ENCODE measurements around the gene NOC4L.
"Not testable (repeated sequence)": the region's sequence is repeated elsewhere in the genome, so short reads cannot be mapped to it uniquely, and the experiment has no call there.

Gene NOC4L

GRCh38 chr12:132133952-132134652, 10.2 kb upstream of the NOC4L start:
- Histone ChIP-seq H3K27ac (ENCODE audit: low read depth in 2 of 2, low read length in 2 of 2) (no peak overlapping the region), H3K27me3 (ENCODE audit: control insufficient read depth in 2 of 2, insufficient read depth in 2 of 2, low read length in 2 of 2) (no peaks in the 10 kb centered on the region), H3K9me3 (ENCODE audit: control insufficient read depth in 2 of 2, low read length in 2 of 2) (no peaks in the 10 kb centered on the region), H3K9ac (ENCODE audit: low read depth in 1 of 2, low read length in 2 of 2) (no peak overlapping the region), H3K4me3 (ENCODE audit: low read length in 2 of 2) (no peak overlapping the region), H3K36me3 (ENCODE audit: control insufficient read depth in 2 of 2, insufficient read depth in 2 of 2, low read length in 2 of 2) (peaks cover 4% of the 10 kb centered on the region in 2 donors), H3K4me1 (ENCODE audit: control insufficient read depth in 2 of 2, insufficient read depth in 2 of 2, low read length in 2 of 2) (no peaks in the 10 kb centered on the region)

DNA sequence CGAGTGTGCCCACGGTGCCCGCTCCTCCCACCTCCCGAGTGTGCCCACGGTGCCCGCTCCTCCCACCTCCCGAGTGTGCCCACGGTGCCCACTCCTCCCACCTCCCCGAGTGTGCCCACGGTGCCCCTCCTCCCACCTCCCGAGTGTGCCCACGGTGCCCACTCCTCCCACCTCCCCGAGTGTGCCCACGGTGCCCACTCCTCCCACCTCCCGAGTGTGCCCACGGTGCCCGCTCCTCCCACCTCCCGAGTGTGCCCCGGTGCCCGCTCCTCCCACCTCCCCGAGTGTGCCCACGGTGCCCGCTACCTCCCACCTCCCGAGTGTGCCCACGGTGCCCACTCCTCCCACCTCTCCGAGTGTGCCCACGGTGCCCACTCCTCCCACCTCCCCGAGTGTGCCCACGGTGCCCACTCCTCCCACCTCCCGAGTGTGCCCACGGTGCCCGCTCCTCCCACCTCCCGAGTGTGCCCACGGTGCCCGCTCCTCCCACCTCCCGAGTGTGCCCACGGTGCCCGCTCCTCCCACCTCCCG, 9.5 kb upstream of the NOC4L start:
- not testable (repeated sequence) for H3K27ac ChIP-seq (ENCODE audit: low read depth in 2 of 2, low read length in 2 of 2); H3K4me1 ChIP-seq (ENCODE audit: control insufficient read depth in 2 of 2, insufficient read depth in 2 of 2, low read length in 2 of 2); H3K9ac ChIP-seq (ENCODE audit: low read depth in 1 of 2, low read length in 2 of 2); H3K4me3 ChIP-seq (ENCODE audit: low read length in 2 of 2); H3K9me3 ChIP-seq (ENCODE audit: control insufficient read depth in 2 of 2, low read length in 2 of 2); H3K27me3 ChIP-seq (ENCODE audit: control insufficient read depth in 2 of 2, insufficient read depth in 2 of 2, low read length in 2 of 2)
- H3K36me3 ChIP-seq (ENCODE audit: control insufficient read depth in 2 of 2, insufficient read depth in 2 of 2, low read length in 2 of 2) = peaks cover 9 to 10% of the 10 kb centered on the region in 2 donors

DNA sequence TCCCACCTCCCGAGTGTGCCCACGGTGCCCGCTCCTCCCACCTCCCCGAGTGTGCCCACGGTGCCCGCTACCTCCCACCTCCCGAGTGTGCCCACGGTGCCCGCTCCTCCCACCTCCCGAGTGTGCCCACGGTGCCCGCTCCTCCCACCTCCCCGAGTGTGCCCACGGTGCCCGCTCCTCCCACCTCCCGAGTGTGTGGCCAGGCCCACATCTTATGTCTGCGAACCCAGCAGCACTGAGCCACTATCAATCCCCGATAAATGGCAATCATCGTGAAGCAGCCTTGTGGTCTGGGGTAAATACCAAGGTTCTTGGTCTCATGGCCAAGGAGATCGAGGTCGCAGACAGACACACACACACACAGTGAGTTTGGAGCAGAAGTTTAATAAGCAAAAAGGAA, 8.0 kb upstream of the NOC4L start:
- H3K9me3 ChIP-seq (ENCODE audit: control insufficient read depth in 2 of 2, low read length in 2 of 2); H3K27ac ChIP-seq (ENCODE audit: low read depth in 2 of 2, low read length in 2 of 2); H3K4me1 ChIP-seq (ENCODE audit: control insufficient read depth in 2 of 2, insufficient read depth in 2 of 2, low read length in 2 of 2); H3K27me3 ChIP-seq (ENCODE audit: control insufficient read depth in 2 of 2, insufficient read depth in 2 of 2, low read length in 2 of 2); H3K9ac ChIP-seq (ENCODE audit: low read depth in 1 of 2, low read length in 2 of 2); H3K4me3 ChIP-seq (ENCODE audit: low read length in 2 of 2): not testable (repeated sequence)
- H3K36me3 ChIP-seq (ENCODE audit: control insufficient read depth in 2 of 2, insufficient read depth in 2 of 2, low read length in 2 of 2) = peaks cover 23% of the 10 kb centered on the region in 2 donors

- Histone ChIP-seq H3K27ac (ENCODE audit: low read depth in 2 of 2, low read length in 2 of 2) (no peak overlapping the region), H3K9ac (ENCODE audit: low read depth in 1 of 2, low read length in 2 of 2) (no peak overlapping the region), H3K4me3 (ENCODE audit: low read length in 2 of 2) (no peak overlapping the region), H3K36me3 (ENCODE audit: control insufficient read depth in 2 of 2, insufficient read depth in 2 of 2, low read length in 2 of 2) (peaks cover 31 to 33% of the 10 kb centered on the region in 2 donors), H3K27me3 (ENCODE audit: control insufficient read depth in 2 of 2, insufficient read depth in 2 of 2, low read length in 2 of 2) (no peaks in the 10 kb centered on the region), H3K9me3 (ENCODE audit: control insufficient read depth in 2 of 2, low read length in 2 of 2) (no peaks in the 10 kb centered on the region), H3K4me1 (ENCODE audit: control insufficient read depth in 2 of 2, insufficient read depth in 2 of 2, low read length in 2 of 2) (peaks cover 1 to 4% of the 10 kb centered on the region in 2 donors)
These were observed 6.7 kb upstream of the NOC4L start for GRCh38 chr12:132137483-132138125.

DNA sequence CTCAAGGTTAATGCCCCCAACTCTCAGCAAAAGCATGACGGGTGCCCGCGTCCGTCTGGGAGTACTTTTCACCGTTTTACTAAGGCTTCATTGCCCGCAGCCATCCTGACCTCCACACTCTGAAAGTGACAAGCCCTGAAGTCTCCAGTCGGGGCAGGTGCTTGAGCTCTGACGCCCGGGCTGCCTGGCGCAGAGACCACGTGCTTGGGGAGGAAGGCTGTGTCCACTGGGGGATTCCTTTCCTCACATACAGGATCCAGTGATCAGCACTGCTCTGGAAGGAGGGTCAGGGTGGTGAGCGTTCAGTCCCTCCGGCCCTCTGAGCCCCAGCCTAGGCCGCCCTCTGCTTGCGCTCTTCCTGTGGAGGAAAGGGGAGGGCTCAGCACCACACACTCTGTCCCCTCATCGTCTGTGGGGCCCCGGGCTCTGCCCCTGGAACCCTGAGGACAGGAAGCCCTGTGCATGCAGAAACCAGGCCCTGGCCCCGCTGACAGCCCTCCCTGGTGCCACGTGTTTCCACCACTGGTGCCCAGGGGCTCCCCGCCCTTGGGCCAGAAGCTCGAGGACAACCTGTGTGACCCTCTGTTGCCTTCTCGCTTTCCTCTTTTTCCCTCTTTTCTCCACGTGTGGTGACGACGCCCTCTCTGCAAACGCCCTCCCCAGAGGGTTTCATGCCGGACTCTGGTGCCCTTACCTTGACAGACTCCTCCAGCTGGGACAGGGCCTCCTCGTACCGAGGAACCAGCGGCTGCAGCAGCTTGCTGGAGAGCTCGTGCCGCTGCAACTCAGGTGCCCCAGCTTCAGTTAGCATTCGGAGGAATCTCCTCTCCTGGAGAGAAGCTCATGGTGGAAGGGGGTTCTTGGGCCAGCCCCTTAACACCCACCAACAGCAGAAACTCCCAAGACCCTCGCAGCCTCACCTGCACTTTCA, 5.1 kb upstream of the NOC4L start:
- peaks cover 10 to 12% of the 10 kb centered on the region in 2 donors for H3K4me1 ChIP-seq (ENCODE audit: control insufficient read depth in 2 of 2, insufficient read depth in 2 of 2, low read length in 2 of 2)
- no peaks in the 10 kb centered on the region for H3K9me3 ChIP-seq (ENCODE audit: control insufficient read depth in 2 of 2, low read length in 2 of 2)
- no peak overlapping the region for H3K4me3 ChIP-seq (ENCODE audit: low read length in 2 of 2)
- H3K27ac ChIP-seq (ENCODE audit: low read depth in 2 of 2, low read length in 2 of 2) = no peak overlapping the region
- peaks cover 31 to 34% of the 10 kb centered on the region in 2 donors for H3K36me3 ChIP-seq (ENCODE audit: control insufficient read depth in 2 of 2, insufficient read depth in 2 of 2, low read length in 2 of 2)
- H3K27me3 ChIP-seq (ENCODE audit: control insufficient read depth in 2 of 2, insufficient read depth in 2 of 2, low read length in 2 of 2) = no peaks in the 10 kb centered on the region
- H3K9ac ChIP-seq (ENCODE audit: low read depth in 1 of 2, low read length in 2 of 2) = no peak overlapping the region

- Histone ChIP-seq H3K9me3 (ENCODE audit: control insufficient read depth in 2 of 2, low read length in 2 of 2) (no peaks in the 10 kb centered on the region), H3K4me3 (ENCODE audit: low read length in 2 of 2) (no peak overlapping the region), H3K4me1 (ENCODE audit: control insufficient read depth in 2 of 2, insufficient read depth in 2 of 2, low read length in 2 of 2) (peaks cover 12 to 14% of the 10 kb centered on the region in 2 donors), H3K27me3 (ENCODE audit: control insufficient read depth in 2 of 2, insufficient read depth in 2 of 2, low read length in 2 of 2) (no peaks in the 10 kb centered on the region), H3K27ac (ENCODE audit: low read depth in 2 of 2, low read length in 2 of 2) (no peak overlapping the region), H3K9ac (ENCODE audit: low read depth in 1 of 2, low read length in 2 of 2) (no peak overlapping the region), H3K36me3 (ENCODE audit: control insufficient read depth in 2 of 2, insufficient read depth in 2 of 2, low read length in 2 of 2) (peaks cover 31 to 34% of the 10 kb centered on the region in 2 donors)
These were observed 4.3 kb upstream of the NOC4L start for GRCh38 chr12:132139912-132140311.

DNA sequence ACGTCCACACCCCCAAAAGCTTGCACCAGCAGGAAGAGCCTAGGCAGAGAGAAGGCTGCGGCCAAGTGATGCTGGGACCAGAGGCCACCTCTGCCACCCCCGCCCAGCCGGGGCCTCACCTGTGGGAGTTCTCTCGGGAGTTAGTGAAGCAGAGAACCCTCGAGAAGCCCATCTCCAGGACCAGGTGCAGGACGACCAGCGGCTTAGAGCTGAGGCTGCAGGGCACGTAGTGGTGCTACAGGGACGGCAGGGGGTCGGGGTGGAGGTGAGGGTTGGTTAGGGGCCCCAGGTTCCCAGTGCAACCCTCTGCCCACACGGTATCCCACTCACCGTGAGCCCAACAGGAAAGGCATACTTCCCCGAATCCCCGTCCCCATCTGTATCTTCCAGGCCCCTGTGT, 3.8 kb upstream of the NOC4L start:
- Histone ChIP-seq H3K4me1 (ENCODE audit: control insufficient read depth in 2 of 2, insufficient read depth in 2 of 2, low read length in 2 of 2) (peaks cover 18 to 20% of the 10 kb centered on the region in 2 donors), H3K27ac (ENCODE audit: low read depth in 2 of 2, low read length in 2 of 2) (no peak overlapping the region), H3K36me3 (ENCODE audit: control insufficient read depth in 2 of 2, insufficient read depth in 2 of 2, low read length in 2 of 2) (peaks cover 31 to 34% of the 10 kb centered on the region in 2 donors)

DNA sequence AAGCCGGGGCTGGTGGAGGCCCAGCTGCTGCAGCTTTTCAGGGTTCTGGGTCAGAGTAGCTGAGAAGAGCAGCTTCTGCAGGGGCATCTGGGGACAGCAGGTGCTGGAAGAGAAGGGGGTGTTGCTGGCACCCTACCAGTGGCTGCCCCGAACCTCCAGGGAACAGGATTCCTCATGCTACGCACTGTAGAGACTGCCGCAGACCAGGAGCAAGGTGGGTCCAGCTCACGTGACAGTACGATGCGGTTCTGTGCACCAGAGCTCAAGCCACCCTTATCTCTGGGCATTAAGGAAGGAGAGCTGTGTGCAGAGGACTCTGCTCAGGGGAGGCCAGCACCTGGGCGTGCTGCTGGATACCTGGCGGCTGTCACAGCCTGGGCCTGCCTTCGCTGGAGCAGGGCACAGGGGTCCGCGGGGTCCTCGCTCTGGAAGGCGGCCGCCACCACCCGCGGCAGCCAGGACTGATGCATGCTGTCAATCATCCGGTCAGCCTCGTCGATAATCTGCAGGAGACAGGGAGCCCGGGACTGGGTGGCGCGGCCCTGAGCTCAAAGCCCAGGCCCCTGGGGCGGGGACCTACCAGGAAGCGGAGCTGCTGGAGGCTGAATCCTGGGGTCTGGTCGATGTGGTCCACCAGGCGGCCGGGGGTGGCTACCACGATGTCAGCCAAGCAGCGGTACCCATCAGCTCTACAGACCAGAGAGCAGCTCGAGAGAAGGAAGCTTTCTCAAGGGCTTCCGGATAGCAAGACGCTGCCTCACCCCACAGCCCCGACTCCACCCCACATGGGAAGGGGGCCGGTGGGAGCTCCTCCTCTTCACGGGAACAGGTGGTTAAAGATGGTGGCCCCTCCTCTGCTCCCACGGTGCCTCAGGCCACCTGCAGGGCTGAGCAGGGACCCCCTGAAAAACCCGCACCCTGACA, 3.1 kb upstream of the NOC4L start:
- H3K9me3 ChIP-seq (ENCODE audit: control insufficient read depth in 2 of 2, low read length in 2 of 2) = no peaks in the 10 kb centered on the region
- peaks cover 18 to 20% of the 10 kb centered on the region in 2 donors for H3K4me1 ChIP-seq (ENCODE audit: control insufficient read depth in 2 of 2, insufficient read depth in 2 of 2, low read length in 2 of 2)
- H3K27ac ChIP-seq (ENCODE audit: low read depth in 2 of 2, low read length in 2 of 2) = no peak overlapping the region
- H3K9ac ChIP-seq (ENCODE audit: low read depth in 1 of 2, low read length in 2 of 2) = no peak overlapping the region
- peaks cover 31 to 34% of the 10 kb centered on the region in 2 donors for H3K36me3 ChIP-seq (ENCODE audit: control insufficient read depth in 2 of 2, insufficient read depth in 2 of 2, low read length in 2 of 2)
- no peak overlapping the region for H3K4me3 ChIP-seq (ENCODE audit: low read length in 2 of 2)
- H3K27me3 ChIP-seq (ENCODE audit: control insufficient read depth in 2 of 2, insufficient read depth in 2 of 2, low read length in 2 of 2) = no peaks in the 10 kb centered on the region

More for the DNA sequence above, 3.8 kb upstream of the NOC4L start:
- Histone ChIP-seq H3K27me3 (ENCODE audit: control insufficient read depth in 2 of 2, insufficient read depth in 2 of 2, low read length in 2 of 2) (no peaks in the 10 kb centered on the region), H3K4me3 (ENCODE audit: low read length in 2 of 2) (no peak overlapping the region), H3K9ac (ENCODE audit: low read depth in 1 of 2, low read length in 2 of 2) (no peak overlapping the region), H3K9me3 (ENCODE audit: control insufficient read depth in 2 of 2, low read length in 2 of 2) (no peaks in the 10 kb centered on the region)

- Histone ChIP-seq H3K27me3 (ENCODE audit: control insufficient read depth in 2 of 2, insufficient read depth in 2 of 2, low read length in 2 of 2) (no peaks in the 10 kb centered on the region), H3K4me3 (ENCODE audit: low read length in 2 of 2) (no peak overlapping the region), H3K36me3 (ENCODE audit: control insufficient read depth in 2 of 2, insufficient read depth in 2 of 2, low read length in 2 of 2) (peaks cover 31 to 34% of the 10 kb centered on the region in 2 donors), H3K4me1 (ENCODE audit: control insufficient read depth in 2 of 2, insufficient read depth in 2 of 2, low read length in 2 of 2) (peaks cover 18 to 20% of the 10 kb centered on the region in 2 donors), H3K9ac (ENCODE audit: low read depth in 1 of 2, low read length in 2 of 2) (no peak overlapping the region), H3K27ac (ENCODE audit: low read depth in 2 of 2, low read length in 2 of 2) (no peak overlapping the region), H3K9me3 (ENCODE audit: control insufficient read depth in 2 of 2, low read length in 2 of 2) (no peaks in the 10 kb centered on the region)
These were observed 2.1 kb upstream of the NOC4L start for GRCh38 chr12:132141976-132142678.
